BLaER1 (cell line): ENCODE data around the gene CCR3.

Source experiments
- H3K27ac ChIP-seq: shearing (Covaris generic); formaldehyde crosslinking; 2 replicates; pipeline ENCODE4 v1.8.1; 2022
- H3K27me3 ChIP-seq: shearing (Covaris generic); formaldehyde crosslinking; 2 replicates; pipeline ENCODE4 v1.8.1; 2022
- H3K36me3 ChIP-seq: shearing (Covaris generic); formaldehyde crosslinking; 2 replicates; pipeline ENCODE4 v1.8.1; 2022
- H3K4me1 ChIP-seq: shearing (Covaris generic); formaldehyde crosslinking; 2 replicates; pipeline ENCODE4 v1.8.1; 2022
- H3K4me2 ChIP-seq: shearing (Covaris generic); formaldehyde crosslinking; 2 replicates; pipeline ENCODE4 v1.8.1; 2022
- H3K4me3 ChIP-seq: shearing (Covaris generic); formaldehyde crosslinking; 2 replicates; pipeline ENCODE4 v1.8.1; 2022
- H3K9ac ChIP-seq: shearing (Covaris generic); formaldehyde crosslinking; 2 replicates; pipeline ENCODE4 v1.8.1; 2022
- H3K9me3 ChIP-seq: shearing (Covaris generic); formaldehyde crosslinking; 2 replicates; pipeline ENCODE4 v1.8.1; 2022
- H4K20me1 ChIP-seq: shearing (Covaris generic); formaldehyde crosslinking; 2 replicates; pipeline ENCODE4 v1.8.1; 2022
- Cebpa-rat ChIP-seq: shearing (Covaris generic); IDR thresholded peaks from 2 replicates; pipeline ENCODE4 v1.8.1; 2022

The CCR3 gene

DNA sequence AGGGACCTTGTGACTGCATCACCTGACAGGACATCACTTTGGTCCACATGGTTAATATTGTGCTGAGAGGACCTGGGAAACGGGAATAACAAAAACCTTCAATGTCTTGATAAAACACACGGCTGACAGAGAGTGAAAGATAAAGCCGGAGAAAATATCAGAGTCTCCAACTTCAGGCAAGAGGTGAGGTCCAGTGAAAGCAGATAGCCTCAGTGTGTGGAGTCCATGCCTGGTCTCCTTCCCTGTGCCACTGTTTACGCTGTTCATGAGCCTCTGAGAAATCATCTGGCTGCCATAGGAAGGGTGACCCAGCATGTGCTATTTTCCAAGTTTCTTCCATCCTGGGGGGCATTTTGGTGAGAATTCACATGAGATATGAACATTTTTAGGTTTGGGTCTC lies 39.8 kb downstream of the CCR3 start:
- no peaks in the 10 kb centered on the region for H3K4me1 ChIP-seq
- H3K36me3 ChIP-seq: no peaks in the 10 kb centered on the region
- peaks cover 26% of the 10 kb centered on the region for H3K9me3 ChIP-seq
- TF ChIP-seq Cebpa-rat: no peak
- H3K4me2 ChIP-seq: no peak overlapping the region
- no peak overlapping the region for H3K4me3 ChIP-seq
- no peaks in the 10 kb centered on the region for H3K27me3 ChIP-seq
- no peak overlapping the region for H3K27ac ChIP-seq
- H3K9ac ChIP-seq: no peak overlapping the region
- no peaks in the 10 kb centered on the region for H4K20me1 ChIP-seq

DNA sequence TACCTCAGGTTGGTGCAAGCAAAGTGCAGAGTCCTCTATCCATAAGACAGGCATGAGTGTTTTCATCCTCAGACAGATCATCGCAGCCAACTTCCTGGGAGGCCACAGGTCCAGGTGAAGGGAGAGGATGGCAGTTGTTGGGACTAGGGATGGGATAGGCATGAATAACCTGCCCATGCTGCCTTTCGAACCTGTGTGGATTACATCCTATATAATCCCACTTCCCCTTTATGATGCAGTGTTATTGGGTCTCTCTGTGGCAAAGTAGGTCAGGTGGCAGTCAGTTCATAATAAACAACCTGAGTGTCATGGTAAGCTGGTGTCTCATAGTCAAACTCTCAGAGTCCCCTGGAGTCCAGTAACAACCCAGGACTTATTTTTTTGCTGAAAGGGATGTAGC lies 40.4 kb downstream of the CCR3 start:
- no peaks in the 10 kb centered on the region for H3K36me3 ChIP-seq
- H3K9me3 ChIP-seq: peaks cover 26% of the 10 kb centered on the region
- no peak for TF ChIP-seq Cebpa-rat
- H3K27me3 ChIP-seq: no peaks in the 10 kb centered on the region
- no peak overlapping the region for H3K4me3 ChIP-seq
- no peaks in the 10 kb centered on the region for H3K4me1 ChIP-seq
- no peak overlapping the region for H3K9ac ChIP-seq
- no peak overlapping the region for H3K27ac ChIP-seq
- H3K4me2 ChIP-seq: no peak overlapping the region
- no peaks in the 10 kb centered on the region for H4K20me1 ChIP-seq

DNA sequence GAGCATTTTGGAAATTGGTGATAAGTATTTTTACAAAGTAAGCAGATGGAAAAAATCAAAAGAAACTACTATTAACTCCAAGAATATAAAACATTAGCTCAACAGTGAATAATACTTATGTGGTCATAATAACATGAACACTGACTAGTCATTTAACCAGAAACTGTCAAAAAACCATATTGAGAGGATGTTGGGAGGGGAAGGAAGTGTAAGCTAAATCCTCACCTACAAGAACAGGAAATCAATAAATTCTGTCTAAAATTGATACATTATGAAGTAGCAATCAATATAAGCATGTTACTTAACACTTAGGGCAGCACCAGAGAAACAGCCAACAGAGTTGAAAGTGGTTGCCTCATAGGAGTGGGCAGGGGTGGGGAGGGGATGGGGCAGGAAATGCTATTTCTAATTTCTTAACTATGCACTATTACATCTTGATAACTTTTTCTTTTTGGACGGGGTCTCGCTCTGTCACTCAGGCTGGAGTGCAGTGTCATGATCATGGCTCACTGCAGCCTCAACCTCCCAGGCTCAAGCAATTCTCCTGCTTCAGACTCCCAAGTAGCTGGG lies 41.7 kb downstream of the CCR3 start:
- Histone ChIP-seq H3K4me1 (no peaks in the 10 kb centered on the region), H3K27ac (no peak overlapping the region), H4K20me1 (no peaks in the 10 kb centered on the region), H3K4me2 (no peak overlapping the region), H3K9me3 (peaks cover 18% of the 10 kb centered on the region), H3K27me3 (no peaks in the 10 kb centered on the region), H3K9ac (no peak overlapping the region), H3K4me3 (no peak overlapping the region), H3K36me3 (no peaks in the 10 kb centered on the region)
- no peak for TF ChIP-seq Cebpa-rat

DNA sequence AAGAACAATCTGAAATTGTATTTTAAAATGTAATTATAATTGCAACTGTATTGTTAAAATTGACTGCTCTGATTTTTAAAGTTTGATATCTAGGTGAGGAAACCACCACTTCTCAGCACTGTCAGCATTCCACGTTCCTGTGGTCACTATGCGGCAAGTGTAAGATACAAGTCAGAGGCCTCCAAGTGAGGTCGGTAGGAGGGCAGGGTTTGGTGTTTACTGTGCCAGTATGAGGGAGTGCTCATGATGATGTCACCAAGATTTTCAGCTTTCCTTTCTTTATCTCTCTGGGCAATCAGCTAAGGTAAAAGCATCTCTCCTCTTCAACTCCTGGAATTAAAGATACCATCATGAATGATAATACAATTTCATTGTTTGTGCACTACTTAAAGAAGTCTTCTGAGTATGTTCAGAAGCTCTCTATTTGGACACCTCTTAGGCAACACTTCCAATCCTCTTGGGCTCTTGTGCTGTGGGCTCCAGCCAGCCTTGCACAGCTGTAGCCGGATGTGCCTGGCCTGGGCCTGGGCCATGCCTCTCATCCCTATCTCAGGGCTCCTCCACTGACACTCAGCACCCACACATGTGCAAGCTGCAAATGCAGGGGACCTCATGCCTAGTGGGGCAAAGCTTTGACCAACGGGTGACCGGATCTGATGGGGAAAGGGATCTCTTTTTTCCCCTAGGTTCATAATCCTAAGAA lies 42.9 kb downstream of the CCR3 start:
- H3K36me3 ChIP-seq: no peaks in the 10 kb centered on the region
- no peak overlapping the region for H3K4me2 ChIP-seq
- H3K4me3 ChIP-seq: no peak overlapping the region
- no peaks in the 10 kb centered on the region for H4K20me1 ChIP-seq
- H3K27me3 ChIP-seq: no peaks in the 10 kb centered on the region
- H3K9ac ChIP-seq: no peak overlapping the region
- H3K9me3 ChIP-seq: peaks cover 6% of the 10 kb centered on the region
- TF ChIP-seq Cebpa-rat: no peak
- H3K27ac ChIP-seq: no peak overlapping the region
- no peaks in the 10 kb centered on the region for H3K4me1 ChIP-seq

DNA sequence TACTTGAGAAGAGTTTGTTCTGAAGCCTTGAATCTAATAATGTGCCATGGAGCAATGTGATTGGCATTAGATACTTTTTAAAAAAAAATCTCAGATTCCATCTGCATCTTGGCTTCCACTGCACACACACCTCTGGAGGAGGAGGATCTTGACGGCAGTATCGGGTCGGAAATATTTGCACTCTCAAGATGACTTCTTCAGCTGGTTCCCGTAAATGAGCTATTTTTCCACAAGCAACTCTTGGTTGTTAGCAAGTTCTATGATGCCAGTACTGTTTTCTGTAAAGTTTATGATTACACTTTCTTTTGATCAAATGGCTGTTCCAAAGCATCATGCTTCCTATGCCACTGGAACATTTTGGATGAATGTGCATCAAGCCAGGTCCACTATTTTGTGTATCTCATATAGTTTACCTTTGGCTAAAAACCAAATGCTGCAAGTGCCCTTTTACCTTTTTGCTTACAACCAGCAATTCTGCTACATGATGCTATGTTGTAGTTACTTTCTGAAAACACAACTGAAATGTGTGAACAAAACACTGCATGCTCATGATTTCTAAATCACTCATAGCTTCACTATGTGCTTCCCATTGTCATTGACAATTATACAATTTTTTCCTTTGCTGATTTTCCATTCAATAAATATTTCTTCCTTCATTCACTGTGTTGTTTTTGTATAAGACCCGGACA lies 43.8 kb downstream of the CCR3 start:
- Histone ChIP-seq H3K4me1 (no peaks in the 10 kb centered on the region), H3K4me3 (no peak overlapping the region), H3K9ac (no peak overlapping the region), H4K20me1 (no peaks in the 10 kb centered on the region), H3K27me3 (no peaks in the 10 kb centered on the region), H3K9me3 (no peaks in the 10 kb centered on the region), H3K27ac (no peak overlapping the region), H3K4me2 (no peak overlapping the region), H3K36me3 (no peaks in the 10 kb centered on the region)
- no peak for TF ChIP-seq Cebpa-rat

DNA sequence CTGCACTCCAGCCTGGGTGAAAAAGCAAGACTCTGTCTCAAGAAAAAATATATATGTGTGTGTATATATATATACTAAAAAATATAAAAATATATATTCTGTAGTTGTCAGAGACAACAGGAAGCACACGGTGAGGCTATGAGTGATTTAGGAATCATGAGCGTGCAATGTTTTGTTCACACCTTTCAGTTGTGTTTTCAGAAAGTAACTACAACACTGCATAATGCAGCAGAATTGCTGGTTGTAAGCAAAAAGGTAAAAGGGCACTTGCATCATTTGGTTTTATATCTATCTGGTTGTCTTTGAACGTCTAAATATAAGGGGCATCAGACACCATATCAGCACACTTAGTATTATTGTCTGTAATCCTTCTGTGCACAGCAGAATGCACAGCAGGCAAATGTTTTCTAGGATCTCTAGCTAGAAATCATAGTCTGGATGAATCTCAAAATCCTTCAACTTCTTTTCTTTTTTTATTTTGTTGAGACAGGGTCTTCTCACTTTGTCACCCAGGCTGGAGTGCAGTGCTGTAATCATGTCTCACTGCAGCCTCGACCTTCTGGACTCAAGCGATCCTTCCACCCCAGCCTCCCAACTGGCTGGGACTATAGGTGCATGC lies 44.8 kb downstream of the CCR3 start:
- H3K27me3 ChIP-seq: no peaks in the 10 kb centered on the region
- TF ChIP-seq Cebpa-rat: no peak
- H3K9me3 ChIP-seq: no peaks in the 10 kb centered on the region
- H3K4me1 ChIP-seq: no peaks in the 10 kb centered on the region
- H3K4me3 ChIP-seq: no peak overlapping the region
- H4K20me1 ChIP-seq: no peaks in the 10 kb centered on the region
- H3K9ac ChIP-seq: no peak overlapping the region
- H3K27ac ChIP-seq: no peak overlapping the region
- H3K36me3 ChIP-seq: no peaks in the 10 kb centered on the region
- no peak overlapping the region for H3K4me2 ChIP-seq

DNA sequence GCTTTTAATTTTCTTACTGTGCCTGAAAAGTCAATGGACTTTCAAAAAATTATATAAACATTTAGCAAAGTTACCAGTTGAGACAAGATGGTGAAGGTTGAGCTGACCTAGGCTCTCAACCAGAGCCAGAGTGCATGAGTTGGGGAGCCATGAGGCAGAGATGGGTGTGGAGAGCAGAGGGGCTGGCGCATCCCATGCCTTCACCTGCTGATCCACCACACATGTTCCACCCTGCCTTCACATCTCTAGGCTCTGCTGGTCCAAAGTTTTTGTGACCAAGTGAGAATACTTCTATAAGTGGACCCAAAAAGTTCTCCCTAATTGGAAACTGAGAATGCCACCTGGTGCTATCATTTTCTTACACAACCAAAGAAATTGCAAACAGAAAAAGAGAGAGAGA lies 47.3 kb downstream of the CCR3 start:
- Histone ChIP-seq H3K36me3 (no peaks in the 10 kb centered on the region), H3K27me3 (no peaks in the 10 kb centered on the region), H3K4me1 (no peaks in the 10 kb centered on the region), H3K27ac (no peak overlapping the region), H3K9me3 (no peaks in the 10 kb centered on the region), H3K4me2 (no peak overlapping the region), H4K20me1 (no peaks in the 10 kb centered on the region), H3K4me3 (no peak overlapping the region), H3K9ac (no peak overlapping the region)
- no peak for TF ChIP-seq Cebpa-rat

DNA sequence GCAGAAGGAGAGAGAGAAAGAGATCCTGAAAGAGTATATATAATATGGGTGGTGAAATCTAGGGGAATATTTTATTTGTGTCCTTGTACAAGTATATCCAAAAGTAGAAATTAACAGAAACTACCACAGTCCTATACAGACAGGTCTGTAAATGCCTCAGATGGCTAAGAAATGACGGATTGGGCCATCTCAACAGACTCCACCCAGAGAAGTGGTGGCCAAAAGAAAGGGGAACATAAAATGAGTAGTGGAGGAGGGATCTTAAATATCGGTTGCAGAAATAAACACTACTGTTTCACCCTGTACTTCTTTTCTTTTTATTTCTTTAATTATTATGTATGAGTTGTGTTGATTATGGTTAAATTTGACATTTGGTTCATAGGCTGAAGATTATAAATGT lies 47.7 kb downstream of the CCR3 start:
- Histone ChIP-seq H3K27ac (no peak overlapping the region), H3K9me3 (no peaks in the 10 kb centered on the region), H3K36me3 (no peaks in the 10 kb centered on the region), H3K4me3 (no peak overlapping the region), H3K4me2 (no peak overlapping the region), H3K9ac (no peak overlapping the region), H3K27me3 (no peaks in the 10 kb centered on the region), H3K4me1 (no peaks in the 10 kb centered on the region), H4K20me1 (no peaks in the 10 kb centered on the region)
- TF ChIP-seq Cebpa-rat: no peak

DNA sequence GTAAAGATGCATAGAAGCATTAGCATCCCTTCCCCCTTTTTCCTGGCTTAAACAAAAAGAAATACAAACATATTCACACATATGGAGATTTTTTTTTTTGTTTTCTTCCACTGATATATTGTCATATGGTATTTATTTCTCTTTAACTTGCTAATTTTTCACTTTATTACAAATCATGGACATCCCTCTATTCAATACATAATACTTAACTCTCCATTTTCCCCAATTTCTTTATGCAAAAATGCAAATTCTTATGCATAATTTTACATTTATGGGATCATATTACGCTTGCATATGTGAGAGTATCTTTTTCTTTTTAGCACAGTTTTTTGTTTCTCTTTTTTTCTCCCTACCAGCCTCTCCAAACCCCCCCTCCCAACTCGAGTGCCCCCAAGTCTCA lies 48.8 kb downstream of the CCR3 start:
- Histone ChIP-seq H3K9ac (no peak overlapping the region), H3K36me3 (no peaks in the 10 kb centered on the region), H3K27me3 (no peaks in the 10 kb centered on the region), H3K4me2 (no peak overlapping the region), H3K4me3 (no peak overlapping the region), H3K4me1 (no peaks in the 10 kb centered on the region), H3K9me3 (no peaks in the 10 kb centered on the region), H3K27ac (no peak overlapping the region), H4K20me1 (no peaks in the 10 kb centered on the region)
- TF ChIP-seq Cebpa-rat: no peak
